SH-SY5Y (cell line): ENCODE measurements around the gene FBXL15.

Experiments used
- GATA2 ChIP-seq: IDR thresholded peaks from 2 replicates; pipeline ENCODE4 v1.6.1; 2011; ENCODE audit warnings: mild to moderate bottlenecking, low read depth, low read length
- GATA3 ChIP-seq: IDR thresholded peaks from 2 replicates; pipeline ENCODE4 v1.6.1; 2011; ENCODE audit warnings: low read depth, mild to moderate bottlenecking, low read length, moderate library complexity

GRCh38 chr10:102400076-102400475, 20.6 kb upstream of the FBXL15 start:
- TF ChIP-seq GATA3: no peak
- no peak for TF ChIP-seq GATA2
